Right atrium auricular region (tissue), 2 donors: Measurements from ENCODE around the gene HPS5. TPM values are rescaled to one million over a fixed set of nuclear protein-coding genes. Genes with fewer than 3 reads are reported as not detected.
"Not testable (repeated sequence)": the region's sequence is repeated elsewhere in the genome, so short reads cannot be mapped to it uniquely, and the experiment has no call there.

ENCODE experiments used
- DNase-seq: peaks from one replicate; pipeline ENCODE4 v3.0.0-alpha.2; 2019; ENCODE audit warnings: low spot score
- H3K27ac ChIP-seq, 2 donors: fragments of 200-600 bp; sonication (generic); 1 replicate in 1 of 2; 2 replicates in 1 of 2; pipeline ENCODE4 v1.5.1; 2016 to 2019
- H3K27me3 ChIP-seq, 2 donors: fragments of 200-600 bp; sonication (generic); one replicate each; pipeline versions ENCODE4 v1.5.1 to v1.6.0; 2017 to 2019
- H3K36me3 ChIP-seq: fragments of 200-600 bp; sonication (generic); one replicate; pipeline ENCODE4 v1.5.1; 2016
- H3K4me1 ChIP-seq, 2 donors: fragments of 200-600 bp; sonication (generic); one replicate each; pipeline versions ENCODE4 v1.5.1 to v1.6.0; 2017 to 2019
- H3K4me3 ChIP-seq, 2 donors: fragments of 200-600 bp; sonication (generic); 1 replicate in 1 of 2; 2 replicates in 1 of 2; pipeline ENCODE4 v1.5.1; 2017 to 2019; ENCODE audit warnings: mild to moderate bottlenecking in 1 of 2, moderate library complexity in 1 of 2
- H3K9me3 ChIP-seq, 2 donors: fragments of 200-600 bp; sonication (generic); one replicate each; pipeline ENCODE4 v1.5.1; 2019
- total RNA-seq, 2 donors: library from RNA; depleted of rRNA; stranded (reverse); fragments of >200 nt; gene quantifications; one replicate each; pipeline ENCODE4 v1.1.0, GENCODE V29; 2016
- TF ChIP-seq, protein P1 (sequence below), 2 donors: fragments of 200-600 bp; sonication (generic); IDR thresholded peaks; one replicate each; pipeline ENCODE4 v1.5.1; 2019; ENCODE audit warnings: antibody characterized with exemption in 2 of 2

Gene HPS5
- total RNA-seq, 2 donors from 2014 or later = 10.5 to 12.8 TPM

GRCh38 chr11:18282626-18283025 lies 39.3 kb downstream of the HPS5 start:
- TF ChIP-seq, protein P1, sequence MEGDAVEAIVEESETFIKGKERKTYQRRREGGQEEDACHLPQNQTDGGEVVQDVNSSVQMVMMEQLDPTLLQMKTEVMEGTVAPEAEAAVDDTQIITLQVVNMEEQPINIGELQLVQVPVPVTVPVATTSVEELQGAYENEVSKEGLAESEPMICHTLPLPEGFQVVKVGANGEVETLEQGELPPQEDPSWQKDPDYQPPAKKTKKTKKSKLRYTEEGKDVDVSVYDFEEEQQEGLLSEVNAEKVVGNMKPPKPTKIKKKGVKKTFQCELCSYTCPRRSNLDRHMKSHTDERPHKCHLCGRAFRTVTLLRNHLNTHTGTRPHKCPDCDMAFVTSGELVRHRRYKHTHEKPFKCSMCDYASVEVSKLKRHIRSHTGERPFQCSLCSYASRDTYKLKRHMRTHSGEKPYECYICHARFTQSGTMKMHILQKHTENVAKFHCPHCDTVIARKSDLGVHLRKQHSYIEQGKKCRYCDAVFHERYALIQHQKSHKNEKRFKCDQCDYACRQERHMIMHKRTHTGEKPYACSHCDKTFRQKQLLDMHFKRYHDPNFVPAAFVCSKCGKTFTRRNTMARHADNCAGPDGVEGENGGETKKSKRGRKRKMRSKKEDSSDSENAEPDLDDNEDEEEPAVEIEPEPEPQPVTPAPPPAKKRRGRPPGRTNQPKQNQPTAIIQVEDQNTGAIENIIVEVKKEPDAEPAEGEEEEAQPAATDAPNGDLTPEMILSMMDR (IDR thresholded peaks at IDR 0.05) = no peak
- Histone ChIP-seq H3K4me3 (no peak overlapping the region), H3K4me1 (no peaks in the 10 kb centered on the region), H3K9me3 (no peaks in the 10 kb centered on the region), H3K27me3 (no peaks in the 10 kb centered on the region), H3K27ac (no peak overlapping the region), H3K36me3 (peaks cover 83% of the 10 kb centered on the region)
- no peak for DNase-seq

DNA sequence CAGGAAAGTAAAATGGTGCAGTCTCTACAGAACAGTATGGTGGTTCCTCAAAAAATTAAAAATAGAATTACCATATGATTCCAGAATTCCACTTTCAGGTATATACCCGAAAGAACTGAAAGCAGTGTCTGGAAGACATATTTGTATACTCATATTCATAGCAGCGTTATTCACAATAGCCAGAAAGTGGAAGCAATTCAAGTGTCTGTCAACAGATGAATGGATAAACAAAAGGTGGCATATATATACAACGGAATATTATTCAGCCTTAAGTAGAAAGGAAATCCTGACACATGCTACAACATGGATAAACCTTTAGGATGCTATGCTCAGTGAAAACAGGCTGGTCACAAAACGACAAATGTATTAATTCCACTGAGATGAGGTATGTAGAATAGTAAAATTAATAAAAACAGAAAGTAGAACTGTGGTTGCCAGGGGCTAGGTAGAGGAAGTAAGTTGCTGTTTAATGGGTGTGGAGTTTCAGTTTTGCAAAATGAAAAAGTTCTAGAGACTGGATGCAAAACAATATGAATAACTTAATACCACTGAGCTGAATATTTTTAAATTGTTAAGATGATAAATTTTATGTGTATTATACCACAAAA lies 41.4 kb downstream of the HPS5 start:
- peaks cover 62% of the 10 kb centered on the region for H3K36me3 ChIP-seq
- no peaks in the 10 kb centered on the region for H3K27me3 ChIP-seq
- H3K4me3 ChIP-seq = no peak overlapping the region
- no peak for DNase-seq
- H3K9me3 ChIP-seq = no peaks in the 10 kb centered on the region
- H3K27ac ChIP-seq = no peak overlapping the region
- TF ChIP-seq, protein P1 (IDR thresholded peaks at IDR 0.05) = no peak
- no peaks in the 10 kb centered on the region for H3K4me1 ChIP-seq

GRCh38 chr11:18277565-18278271 lies 44.2 kb downstream of the HPS5 start:
- DNase-seq = no peak
- Histone ChIP-seq H3K27me3 (no peaks in the 10 kb centered on the region), H3K4me1 (no peaks in the 10 kb centered on the region), H3K27ac (no peak overlapping the region), H3K4me3 (no peak overlapping the region), H3K9me3 (no peaks in the 10 kb centered on the region), H3K36me3 (peaks cover 38% of the 10 kb centered on the region)
- TF ChIP-seq, protein P1 (IDR thresholded peaks at IDR 0.05) = no peak

- Histone ChIP-seq H3K27ac (no peak overlapping the region), H3K4me1 (no peaks in the 10 kb centered on the region), H3K36me3 (no peaks in the 10 kb centered on the region), H3K4me3 (no peak overlapping the region), H3K9me3 (no peaks in the 10 kb centered on the region), H3K27me3 (no peaks in the 10 kb centered on the region)
- TF ChIP-seq, protein P1 (IDR thresholded peaks at IDR 0.05) = no peak
- DNase-seq = no peak
These were observed 50.7 kb downstream of the HPS5 start for GRCh38 chr11:18271206-18271605.

DNA sequence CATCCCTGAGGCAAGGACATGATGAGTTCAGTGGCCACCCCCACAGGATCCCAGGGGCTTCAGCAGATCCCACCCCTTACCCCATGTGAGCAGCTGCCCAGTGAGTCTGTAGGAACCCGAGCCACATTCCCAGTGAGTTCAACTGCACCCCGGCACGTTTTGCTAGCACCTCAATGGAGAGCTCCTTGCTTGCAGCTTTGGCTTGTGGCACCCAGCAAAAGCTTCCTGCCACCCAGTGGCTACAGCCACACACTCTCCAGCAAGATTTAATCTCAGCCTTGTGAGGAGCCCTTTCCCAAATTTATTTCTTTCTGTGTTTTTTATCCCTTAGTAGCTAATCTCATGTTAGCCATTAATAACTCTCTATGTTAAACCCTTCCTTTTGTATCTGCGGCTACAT lies 51.8 kb downstream of the HPS5 start:
- TF ChIP-seq, protein P1 (IDR thresholded peaks at IDR 0.05) = no peak
- no peaks in the 10 kb centered on the region for H3K4me1 ChIP-seq

GRCh38 chr11:18269252-18269651 lies 52.7 kb downstream of the HPS5 start:
- H3K27me3 ChIP-seq, H3K27ac ChIP-seq, H3K4me1 ChIP-seq, DNase-seq, H3K36me3 ChIP-seq, H3K9me3 ChIP-seq, H3K4me3 ChIP-seq: not testable (repeated sequence)

More for the DNA sequence above, 51.8 kb downstream of the HPS5 start:
- no peak for DNase-seq
- Histone ChIP-seq H3K36me3 (no peaks in the 10 kb centered on the region), H3K9me3 (no peaks in the 10 kb centered on the region), H3K27me3 (no peaks in the 10 kb centered on the region), H3K27ac (no peak overlapping the region), H3K4me3 (no peak overlapping the region)

GRCh38 chr11:18267335-18268133 lies 54.4 kb downstream of the HPS5 start:
- not testable (repeated sequence) for H3K4me1 ChIP-seq, H3K36me3 ChIP-seq, DNase-seq, H3K4me3 ChIP-seq, H3K27me3 ChIP-seq, H3K27ac ChIP-seq, H3K9me3 ChIP-seq
